Adipose tissue (tissue), 3 donors: Measurements from ENCODE around the gene SLC30A3. TPM values are rescaled to one million over a fixed set of nuclear protein-coding genes. Genes with fewer than 3 reads are reported as not detected.
"Not testable (repeated sequence)": the region's sequence is repeated elsewhere in the genome, so short reads cannot be mapped to it uniquely, and the experiment has no call there.

Experiments
- H3K27ac ChIP-seq: one replicate; pipeline ENCODE4 v1.5.1; 2013; ENCODE audit warnings: low read depth, low read length
- WGBS, 3 donors: extraction: QIAGEN DNeasy Blood & Tissue Kit; methylation state at CpG; one replicate each; pipeline ENCODE4 v1.1.7; 2013; 5-methylcytosine and 5-hydroxymethylcytosine counted together
- polyA plus RNA-seq, 3 donors: library from polyadenylated mRNA; stranded (reverse); fragments of 200-250 nt; gene quantifications; one replicate each; pipeline ENCODE4 v1.2.3, GENCODE V29; 2013
- donor health status: healthy with polysubstance abuse.
- donor health status: Bipolar disorder and iron deficiency.
- donor health status: healthy.

SLC30A3 gene
- polyA plus RNA-seq, 3 donors, result 0.08 to 0.22 (median 0.22) TPM

- H3K27ac ChIP-seq, result no peak overlapping the region
- WGBS, 3 donors, result 41 to 58% (median 53%) methylated on average over 6 of the region's 6 CpGs
Observed at GRCh38 chr2:27291865-27292264, 29.0 kb upstream of the SLC30A3 start.

DNA sequence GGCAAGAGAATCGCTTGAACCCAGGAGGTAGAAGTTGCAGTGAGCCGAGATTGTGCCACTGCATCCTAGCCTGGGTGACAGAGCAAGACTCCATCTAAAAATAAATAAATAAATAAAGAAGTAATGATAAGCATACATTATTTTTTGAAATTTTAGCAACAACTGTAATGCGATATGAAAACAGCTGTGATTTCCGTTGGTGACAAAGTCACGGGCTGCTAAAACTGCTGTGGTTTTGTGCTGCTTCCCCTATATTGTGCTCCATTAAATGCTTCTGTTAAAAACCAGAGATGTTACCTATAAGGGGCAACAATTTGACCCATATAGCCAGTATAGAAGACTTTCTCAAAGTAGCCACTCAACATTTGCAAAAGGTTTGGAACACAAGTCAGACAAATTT is 27.7 kb upstream of the SLC30A3 start:
- no peak overlapping the region for H3K27ac ChIP-seq
- WGBS, 3 donors, result 64 to 87% (median 79%) methylated on average over 5 of the region's 5 CpGs

- WGBS, 3 donors, result 21 to 50% (median 22%) methylated on average over 3 of the region's 3 CpGs
- H3K27ac ChIP-seq, result no peak overlapping the region
Observed at GRCh38 chr2:27288610-27289009, 25.8 kb upstream of the SLC30A3 start.

DNA sequence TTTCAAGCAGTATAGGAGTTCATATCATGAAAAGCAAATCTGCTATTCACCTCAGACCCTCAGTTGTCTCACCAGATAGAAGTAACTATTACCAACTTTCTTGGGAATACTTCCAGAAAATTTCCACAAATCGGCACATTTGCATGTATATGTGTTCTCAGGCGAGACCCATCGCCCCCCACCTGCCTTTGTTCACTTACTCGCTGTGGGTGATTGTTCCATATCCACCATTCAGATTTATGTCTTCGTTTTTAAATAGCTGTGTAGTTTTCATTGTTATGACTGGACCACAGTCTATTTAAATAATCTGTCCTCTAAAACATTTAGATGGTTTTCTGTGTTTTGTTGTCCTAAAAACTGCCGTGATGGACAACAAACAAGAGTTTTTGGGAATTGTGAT is 22.6 kb upstream of the SLC30A3 start:
- H3K27ac ChIP-seq, result no peak overlapping the region
- 68 to 80% (median 72%) methylated on average over 6 of the region's 6 CpGs for WGBS, 3 donors

- WGBS, 3 donors, result 82 to 94% (median 94%) methylated on average over 1 of the region's 1 CpG
- H3K27ac ChIP-seq, result no peak overlapping the region
Observed at GRCh38 chr2:27284996-27285395, 22.1 kb upstream of the SLC30A3 start.

DNA sequence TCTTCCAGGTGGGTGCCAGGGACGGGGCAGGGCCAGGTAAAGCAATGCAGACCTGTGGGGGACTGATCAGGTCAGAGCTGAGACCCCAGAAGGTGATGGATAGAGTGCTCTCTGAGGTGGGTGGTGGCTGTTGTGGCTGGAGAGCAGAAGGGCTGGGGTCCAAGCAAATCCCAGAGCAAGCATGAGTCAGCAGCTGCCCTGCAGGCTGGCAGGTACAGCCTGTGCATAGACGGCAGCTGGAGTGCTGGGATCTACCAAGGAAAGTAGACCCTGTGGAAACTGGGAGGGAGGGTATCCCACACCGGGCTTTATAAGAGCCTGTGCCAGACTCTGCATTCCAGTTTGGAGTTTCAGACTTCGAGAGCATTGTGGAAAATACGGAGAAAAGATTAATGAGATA is 20.0 kb upstream of the SLC30A3 start:
- no peak overlapping the region for H3K27ac ChIP-seq
- WGBS, 3 donors, result 36 to 44% (median 42%) methylated on average over 5 of the region's 5 CpGs

DNA sequence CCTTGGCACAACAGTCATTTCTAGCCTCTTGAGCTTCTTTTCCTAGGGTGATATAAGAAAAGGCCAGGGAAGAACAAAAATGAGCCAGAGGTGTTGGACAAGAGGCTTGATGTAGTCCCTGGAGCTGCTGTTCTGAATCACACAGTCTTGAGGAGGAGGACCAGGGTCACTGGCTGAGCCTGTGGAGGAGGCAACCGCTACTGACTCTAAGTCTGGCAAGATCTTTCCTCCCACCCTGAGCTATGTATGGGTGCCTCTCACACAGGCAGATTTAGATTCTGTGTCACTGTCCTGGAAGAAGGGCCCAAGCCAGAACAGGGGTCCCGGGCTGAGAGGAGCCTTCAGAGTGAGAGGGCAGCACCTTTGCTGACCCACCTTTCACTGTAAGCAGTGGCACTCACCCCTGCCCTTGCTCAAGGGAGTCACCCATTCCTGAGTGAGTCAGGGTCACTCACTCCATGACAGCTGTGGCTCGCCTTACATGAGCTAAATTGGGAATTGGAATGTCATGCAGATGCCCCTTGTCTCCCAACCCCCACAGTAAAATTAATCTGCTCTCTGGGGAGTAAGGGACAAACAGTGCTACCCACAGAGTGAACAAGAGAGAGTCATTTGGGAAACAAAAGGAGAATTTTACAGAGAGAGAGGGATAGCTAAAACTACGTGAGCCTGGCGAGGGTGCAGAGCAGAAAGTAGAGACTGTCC is 19.2 kb upstream of the SLC30A3 start, which contains the start of gene TRIM54:
Gene TRIM54 (plus strand): TSS at position 575 of the 705 bp plus-strand sequence. CDS start 303 bp downstream, outside the sequence.
- H3K27ac ChIP-seq, result no peak within 1 kb of the TSS
- WGBS, 3 donors, result 62 to 73% (median 64%) methylated on average over 5 of the region's 5 CpGs

DNA sequence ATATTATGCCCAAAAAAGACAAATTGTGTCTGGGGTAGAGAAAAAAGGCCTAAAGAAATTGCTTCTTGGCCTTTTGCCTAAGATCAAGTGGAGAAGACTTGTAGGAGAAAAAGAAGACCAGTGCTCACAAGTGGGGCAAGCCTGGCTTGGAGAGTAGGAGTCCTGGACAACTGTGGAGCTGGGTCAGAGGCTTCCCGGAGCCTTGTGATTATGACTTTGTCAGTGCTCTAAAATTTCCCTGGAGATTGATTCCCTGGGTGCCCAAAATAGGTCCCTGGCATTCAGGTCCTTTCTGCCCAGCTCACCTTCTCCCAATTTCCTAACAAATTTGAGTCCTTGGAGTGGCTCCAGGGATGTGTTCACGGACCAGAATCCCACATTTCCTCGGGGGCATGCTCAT is 18.6 kb upstream of the SLC30A3 start:
- whole genome bisulfite sequencing, 3 donors, result 67 to 81% (median 80%) methylated on average over 3 of the region's 3 CpGs
- no peak overlapping the region for H3K27ac ChIP-seq

- H3K27ac ChIP-seq, result no peak overlapping the region
- 62 to 87% (median 71%) methylated on average over 3 of the region's 3 CpGs for WGBS, 3 donors
Observed at GRCh38 chr2:27280826-27281225, 18.0 kb upstream of the SLC30A3 start.

DNA sequence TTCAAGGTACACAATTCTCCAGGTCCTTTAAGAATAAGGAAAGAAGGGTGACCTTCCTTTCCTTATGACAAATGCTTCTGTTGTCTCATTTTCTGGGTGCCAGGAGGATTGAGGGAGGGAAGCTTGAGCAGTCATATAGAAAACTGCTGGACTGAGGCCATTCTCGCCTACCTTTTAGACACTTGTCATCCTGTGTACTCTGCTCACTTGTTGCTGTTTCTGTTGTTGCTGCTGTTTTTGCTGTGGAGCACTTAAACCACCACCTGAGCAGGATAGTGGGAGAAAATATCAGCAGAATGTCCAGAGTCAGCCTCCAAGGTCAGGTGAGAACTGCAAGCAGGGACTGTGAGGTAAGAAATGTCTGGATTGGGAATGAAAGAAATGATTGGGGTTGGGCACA is 15.2 kb upstream of the SLC30A3 start:
- H3K27ac ChIP-seq, result no peak overlapping the region
- 67 to 72% (median 68%) methylated on average over 1 of the region's 1 CpG for WGBS, 3 donors

GRCh38 chr2:27275211-27276150 is 12.6 kb upstream of the SLC30A3 start, which contains the start of gene DNAJC5G:
Gene DNAJC5G, plus strand, starts transcription at chr2:27275433. Its CDS starts 1,296 bp downstream, at chr2:27276729.
- no peak within 1 kb of the TSS for H3K27ac ChIP-seq
- 68 to 84% (median 82%) methylated on average over 31 to 39 of the region's 39 CpGs for WGBS, 3 donors

GRCh38 chr2:27272537-27273522 is 10.0 kb upstream of the SLC30A3 start:
- not testable (repeated sequence) for H3K27ac ChIP-seq
- 62 to 82% (median 80%) methylated on average over 15 of the region's 15 CpGs for WGBS, 3 donors

DNA sequence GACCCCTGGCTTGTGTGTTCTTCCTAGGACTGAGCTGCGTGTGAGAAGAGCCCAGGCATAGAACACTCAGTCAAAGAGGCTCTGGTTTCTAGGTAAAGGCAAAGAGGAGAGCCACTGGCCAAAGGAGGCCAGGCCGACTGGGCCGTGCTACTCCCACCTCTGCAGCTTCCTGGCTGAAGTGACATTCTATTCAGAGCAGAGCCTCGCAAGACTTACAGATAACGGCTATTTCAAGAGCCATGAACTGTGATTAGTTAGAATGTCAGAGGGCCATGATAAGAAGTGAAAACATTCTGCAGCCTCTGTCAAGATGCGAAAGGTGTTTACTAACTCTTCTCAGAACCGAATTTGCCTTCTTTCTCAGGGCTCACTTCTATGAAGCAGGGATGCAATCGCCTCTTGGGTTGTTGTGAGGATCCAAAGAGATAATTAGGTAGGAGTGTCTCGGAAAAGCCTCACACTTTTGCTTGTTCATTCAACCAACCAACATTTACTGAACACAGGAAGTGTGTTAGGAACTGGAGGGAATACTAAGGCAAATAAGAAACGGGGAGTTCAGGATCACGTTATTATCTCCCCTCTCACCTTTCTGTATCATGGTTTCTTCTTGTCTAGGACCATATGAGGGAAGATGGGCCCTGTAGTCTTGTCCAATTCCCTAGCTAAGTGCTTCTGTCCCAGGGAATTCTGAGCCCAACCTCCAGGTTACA is 8.9 kb upstream of the SLC30A3 start:
- no peak overlapping the region for H3K27ac ChIP-seq
- 57 to 68% (median 67%) methylated on average over 11 of the region's 11 CpGs for WGBS, 3 donors

- WGBS, 3 donors, result 60 to 77% (median 65%) methylated on average over 2 of the region's 2 CpGs
- no peak overlapping the region for H3K27ac ChIP-seq
Observed at GRCh38 chr2:27270670-27271069, 7.8 kb upstream of the SLC30A3 start.

GRCh38 chr2:27270131-27270530 is 7.3 kb upstream of the SLC30A3 start:
- 82 to 86% (median 83%) methylated on average over 3 of the region's 3 CpGs for WGBS, 3 donors

GRCh38 chr2:27268296-27268695 is 5.4 kb upstream of the SLC30A3 start:
- H3K27ac ChIP-seq, result not testable (repeated sequence)
- WGBS, 3 donors, result 88 to 89% (median 88%) methylated on average over 12 to 13 of the region's 13 CpGs

More at GRCh38 chr2:27270131-27270530, 7.3 kb upstream of the SLC30A3 start:
- no peak overlapping the region for H3K27ac ChIP-seq

GRCh38 chr2:27265536-27265870 is 2.7 kb upstream of the SLC30A3 start:
- no peak overlapping the region for H3K27ac ChIP-seq
